Cardiac atrium fibroblast (primary cell): Measurements from ENCODE around the gene XPNPEP2. TPM values are rescaled to one million over a fixed set of nuclear protein-coding genes. Genes with fewer than 3 reads are reported as not detected.

Experiments used
- total RNA-seq: library from RNA; depleted of rRNA; stranded (reverse); fragments of >200 nt; gene quantifications from 2 replicates; pipeline ENCODE4 v1.2.3, GENCODE V29; 2015

Gene XPNPEP2
- total RNA-seq = 5.5 and 6.3 TPM in 2 replicates

GRCh38 chrX:129738466-129739308 is at the start of gene XPNPEP2:
Gene XPNPEP2, plus strand, starts transcription at chrX:129738979. Its CDS starts 235 bp downstream, at chrX:129739214.

GRCh38 chrX:129779747-129780146 is 41.0 kb downstream of the XPNPEP2 start, which contains the start of gene SASH3:
Gene SASH3, plus strand, starts transcription at chrX:129779949. Its CDS starts 149 bp downstream, at chrX:129780098.

Other genes starting within 250 kb of the XPNPEP2 start
- 31.1 and 31.6 TPM in 2 replicates for gene SMARCA1, start 215.5 kb upstream of the XPNPEP2 start, total RNA-seq
- gene OCRL, start 198.7 kb upstream of the XPNPEP2 start, total RNA-seq = 9.4 and 12.8 TPM in 2 replicates
- 31.4 and 52.8 TPM in 2 replicates for gene APLN, start 84.0 kb upstream of the XPNPEP2 start, total RNA-seq
- not detected in 2 replicates for gene SASH3, start 41.0 kb downstream of the XPNPEP2 start, total RNA-seq
- gene ZDHHC9, start 104.9 kb downstream of the XPNPEP2 start, total RNA-seq = 41.7 and 47.6 TPM in 2 replicates
- gene UTP14A, start 167.2 kb downstream of the XPNPEP2 start, total RNA-seq = 10.3 and 17.2 TPM in 2 replicates
- gene BCORL1, start 243.7 kb downstream of the XPNPEP2 start, total RNA-seq = 2.3 and 3.4 TPM in 2 replicates